Stimulated activated effector memory CD8-positive, alpha-beta T cell treated with anti-CD3 and anti-CD28 coated beads, Interleukin-12 subunit alpha, Interleukin-12 subunit beta, amount 100 ng/mL, for 72 hours (primary cell): Measurements from ENCODE around the gene CENATAC.
A peak's percentile ranks its signal among the peaks of the same experiment; 100 is the strongest.
"Not testable (repeated sequence)": the region's sequence is repeated elsewhere in the genome, so short reads cannot be mapped to it uniquely, and the experiment has no call there.

Experiments used
- ATAC-seq: fragments of 150-1000 bp; cut with Tn5 transposase; 2 replicates; pipeline ENCODE4 v1.10.0; 2021
- DNase-seq, 2 donors: peaks; one replicate each; pipeline ENCODE4 v3.0.0; 2021 to 2022; ENCODE audit warnings: low spot score in 2 of 2
- H3K27ac Mint-ChIP-seq: one replicate; pipeline ENCODE4 v1.8.0; 2022; ENCODE audit warnings: mild to moderate bottlenecking, mixed read lengths
- H3K36me3 Mint-ChIP-seq: one replicate; pipeline ENCODE4 v1.8.0; 2022; ENCODE audit warnings: mild to moderate bottlenecking, mixed read lengths
- H3K4me1 Mint-ChIP-seq: one replicate; pipeline ENCODE4 v1.8.0; 2022; ENCODE audit warnings: mixed read lengths
- H3K4me3 Mint-ChIP-seq: one replicate; pipeline ENCODE4 v1.8.0; 2022; ENCODE audit warnings: mild to moderate bottlenecking, mixed read lengths
- H3K9me3 Mint-ChIP-seq: one replicate; pipeline ENCODE4 v1.8.0; 2022; ENCODE audit warnings: mixed read lengths

The CENATAC gene

DNA sequence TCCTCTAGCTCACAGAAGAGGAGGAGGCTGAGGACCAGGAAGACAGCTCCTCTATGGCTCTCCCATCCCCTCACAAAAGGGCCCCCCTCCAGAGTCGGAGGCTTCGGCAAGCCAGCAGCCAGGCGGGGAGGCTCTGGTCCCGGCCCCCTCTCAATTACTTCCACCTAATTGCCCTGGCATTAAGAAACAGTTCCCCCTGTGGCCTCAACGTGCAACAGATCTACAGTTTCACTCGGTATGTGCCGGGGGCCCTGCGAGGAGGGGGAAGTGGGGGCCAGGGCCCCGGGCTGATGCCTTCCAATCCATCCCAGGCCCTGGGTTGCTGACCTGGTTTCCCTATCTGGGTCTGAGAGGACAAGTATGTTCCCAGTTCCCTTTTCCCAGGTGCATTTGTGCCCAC lies 18.5 kb upstream of the CENATAC start:
- H3K9me3 Mint-ChIP-seq: no peaks in the 10 kb centered on the region
- H3K4me1 Mint-ChIP-seq: no peaks in the 10 kb centered on the region
- ATAC-seq (no peak), DNase-seq (no peak)
- no peak overlapping the region for H3K4me3 Mint-ChIP-seq
- no peak overlapping the region for H3K27ac Mint-ChIP-seq
- H3K36me3 Mint-ChIP-seq: no peaks in the 10 kb centered on the region

DNA sequence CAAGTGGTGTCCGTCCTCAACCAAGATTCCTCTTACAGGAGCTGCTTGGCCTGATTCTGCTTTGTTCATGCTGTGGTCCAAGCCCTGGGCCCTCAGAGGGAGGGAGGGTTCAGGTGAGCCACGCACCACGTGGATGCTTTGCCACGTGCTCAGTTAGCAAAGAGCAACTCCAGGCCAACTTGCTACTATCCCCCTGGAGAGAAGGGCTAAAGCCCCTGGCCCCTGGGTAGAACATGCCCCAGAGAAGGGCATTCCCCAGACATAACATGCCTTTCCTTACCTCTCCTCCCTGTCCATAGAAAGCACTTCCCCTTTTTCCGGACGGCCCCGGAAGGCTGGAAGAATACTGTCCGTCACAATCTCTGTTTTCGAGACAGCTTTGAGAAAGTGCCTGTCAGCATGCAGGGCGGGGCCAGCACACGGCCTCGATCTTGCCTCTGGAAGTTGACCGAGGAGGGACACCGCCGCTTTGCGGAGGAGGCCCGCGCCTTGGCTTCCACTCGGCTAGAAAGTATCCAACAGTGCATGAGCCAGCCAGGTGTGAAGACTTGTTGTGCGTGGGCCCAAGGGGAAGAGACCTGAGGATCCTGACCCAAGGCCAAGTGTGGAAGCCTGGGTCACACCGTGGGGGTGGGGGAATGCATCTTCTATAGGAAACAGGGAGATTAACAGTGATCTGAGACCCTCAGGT lies 17.6 kb upstream of the CENATAC start:
- H3K36me3 Mint-ChIP-seq: no peaks in the 10 kb centered on the region
- no peaks in the 10 kb centered on the region for H3K4me1 Mint-ChIP-seq
- H3K27ac Mint-ChIP-seq: no peak overlapping the region
- ATAC-seq (no peak), DNase-seq (no peak)
- H3K9me3 Mint-ChIP-seq: no peaks in the 10 kb centered on the region
- H3K4me3 Mint-ChIP-seq: no peak overlapping the region

DNA sequence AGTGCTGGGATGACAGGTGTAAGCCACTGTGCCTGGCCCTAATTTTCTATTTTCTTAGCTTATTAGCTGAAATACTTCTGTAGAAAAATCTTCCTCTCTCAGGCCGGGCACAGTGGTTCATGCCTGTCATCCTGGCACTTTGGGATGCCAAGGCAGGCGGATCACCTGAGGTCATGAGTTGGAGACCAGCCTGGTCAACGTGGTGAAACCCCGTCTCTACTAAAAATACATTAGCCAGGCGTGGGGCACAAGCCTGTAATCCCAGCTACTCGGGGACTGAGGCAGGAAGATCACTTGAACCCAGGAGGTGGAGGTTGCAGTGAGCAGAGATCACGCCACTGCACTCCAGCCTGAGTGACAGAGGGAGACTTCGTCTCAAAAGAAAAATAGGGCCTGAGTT lies 13.6 kb upstream of the CENATAC start:
- H3K9me3 Mint-ChIP-seq, DNase-seq, H3K27ac Mint-ChIP-seq, H3K4me1 Mint-ChIP-seq, H3K36me3 Mint-ChIP-seq, ATAC-seq, H3K4me3 Mint-ChIP-seq: not testable (repeated sequence)

DNA sequence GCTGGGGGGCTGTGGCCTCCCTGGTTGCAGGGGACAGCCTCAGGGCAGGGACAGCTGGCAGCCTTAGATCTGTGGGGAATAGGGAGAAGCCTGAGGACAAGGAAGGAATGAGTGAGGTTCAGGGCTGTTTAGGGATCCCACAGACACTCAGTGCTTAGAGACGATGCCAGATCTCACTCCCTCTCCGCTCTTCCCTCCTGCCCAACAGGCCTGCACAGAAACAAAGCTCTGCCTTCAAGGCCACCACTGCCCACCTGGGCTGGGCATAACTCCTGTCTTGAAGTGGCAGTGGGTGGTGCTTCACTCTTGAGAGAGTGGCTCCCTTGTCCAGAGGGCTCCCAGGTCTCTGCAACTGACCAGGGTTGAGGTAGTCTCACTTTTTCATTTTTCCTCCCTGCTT lies 13.1 kb upstream of the CENATAC start:
- H3K36me3 Mint-ChIP-seq: no peaks in the 10 kb centered on the region
- ATAC-seq (no peak), DNase-seq (no peak)
- no peak overlapping the region for H3K27ac Mint-ChIP-seq
- no peaks in the 10 kb centered on the region for H3K9me3 Mint-ChIP-seq
- no peak overlapping the region for H3K4me3 Mint-ChIP-seq
- no peaks in the 10 kb centered on the region for H3K4me1 Mint-ChIP-seq

DNA sequence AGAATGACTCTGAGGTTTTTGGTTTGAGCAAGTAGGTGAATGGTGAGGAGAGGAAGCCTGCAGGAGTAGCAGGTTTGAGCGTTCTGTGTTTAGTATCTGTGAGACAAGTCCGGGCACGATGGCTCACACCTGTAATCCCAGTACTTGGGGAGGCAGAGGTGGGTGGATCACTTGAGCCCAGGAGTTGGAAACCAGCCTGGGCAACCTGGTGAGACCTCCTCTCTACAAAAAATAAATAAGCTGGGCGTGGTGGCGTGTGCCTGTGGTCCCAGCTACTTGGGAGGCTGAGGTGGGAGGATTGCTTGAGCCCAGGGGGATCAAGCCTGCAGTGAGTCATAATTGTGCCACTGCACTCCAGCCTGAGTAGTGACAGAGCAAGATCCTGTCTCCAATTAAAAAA lies 9.7 kb upstream of the CENATAC start:
- ATAC-seq: no peak
- Mint-ChIP-seq H3K9me3 (no peaks in the 10 kb centered on the region), H3K4me1 (no peaks in the 10 kb centered on the region), H3K36me3 (no peaks in the 10 kb centered on the region), H3K27ac (peak overlapping the region; percentile 11), H3K4me3 (no peak overlapping the region)
- no peak for DNase-seq

DNA sequence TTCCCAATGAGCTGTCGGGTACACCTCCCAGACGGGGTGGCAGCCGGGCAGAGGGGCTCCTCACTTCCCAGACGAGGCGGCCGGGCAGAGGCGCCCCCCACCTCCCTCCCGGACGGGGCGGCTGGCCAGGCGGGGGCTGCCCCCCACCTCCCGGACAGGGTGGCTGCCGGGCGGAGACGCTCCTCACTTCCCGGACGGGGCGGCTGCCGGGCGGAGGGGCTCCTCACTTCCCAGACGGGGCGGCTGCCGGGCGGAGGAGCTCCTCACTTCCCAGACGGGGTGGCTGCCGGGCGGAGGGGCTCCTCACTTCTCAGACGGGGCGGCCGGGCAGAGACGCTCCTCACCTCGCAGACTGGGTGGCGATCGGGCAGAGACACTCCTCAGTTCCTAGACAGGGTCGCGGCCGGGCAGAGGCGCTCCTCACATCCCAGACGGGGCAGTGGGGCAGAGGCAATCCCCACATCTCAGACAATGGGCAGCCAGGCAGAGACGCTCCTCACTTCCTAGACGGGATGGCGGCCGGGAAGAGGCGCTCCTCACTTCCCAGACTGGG lies 6.4 kb upstream of the CENATAC start:
- H3K27ac Mint-ChIP-seq, H3K4me1 Mint-ChIP-seq, H3K9me3 Mint-ChIP-seq, H3K36me3 Mint-ChIP-seq, DNase-seq, H3K4me3 Mint-ChIP-seq, ATAC-seq: not testable (repeated sequence)

DNA sequence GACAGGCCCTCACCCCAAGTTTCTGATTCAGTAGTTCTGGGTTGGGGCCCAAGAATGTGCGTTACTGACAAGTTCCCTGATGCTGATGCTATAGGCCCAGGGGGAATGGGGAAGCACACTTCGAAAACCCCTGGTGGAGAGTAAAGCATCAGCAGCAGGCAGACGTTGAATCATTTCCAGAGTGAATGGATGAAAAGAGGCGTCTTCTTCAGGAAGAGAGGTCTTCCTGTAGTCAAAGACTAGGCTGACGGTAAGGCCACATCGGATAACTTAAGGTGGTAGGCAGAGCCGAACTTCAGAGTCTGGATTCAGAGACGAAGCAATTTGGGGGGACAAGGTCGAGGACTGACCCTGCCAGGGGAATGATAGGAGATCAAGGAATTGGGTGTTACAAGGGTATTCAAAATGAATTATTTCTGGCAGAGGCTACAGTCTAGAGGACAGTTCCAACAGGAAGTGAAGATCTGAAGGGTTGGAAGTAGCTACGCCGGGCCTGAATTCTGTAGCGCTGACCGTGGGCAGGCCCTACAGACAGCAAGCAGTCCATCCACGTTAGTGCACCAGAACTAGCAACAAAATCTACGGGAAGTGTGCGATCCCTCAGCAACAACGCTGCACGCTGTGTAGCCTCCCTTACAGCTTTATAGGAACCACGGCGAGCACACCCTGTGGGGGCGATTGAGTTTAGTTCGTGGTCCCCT lies 862 bp upstream of the CENATAC start:
- Mint-ChIP-seq H3K4me1 (peaks cover 42% of the 10 kb centered on the region), H3K4me3 (peak overlapping the region; percentile 85), H3K9me3 (no peaks in the 10 kb centered on the region), H3K36me3 (peaks cover 52% of the 10 kb centered on the region), H3K27ac (peak overlapping the region; percentile 99)
- ATAC-seq: peak; percentile 49
- DNase-seq: peak; percentile 7 to 62

DNA sequence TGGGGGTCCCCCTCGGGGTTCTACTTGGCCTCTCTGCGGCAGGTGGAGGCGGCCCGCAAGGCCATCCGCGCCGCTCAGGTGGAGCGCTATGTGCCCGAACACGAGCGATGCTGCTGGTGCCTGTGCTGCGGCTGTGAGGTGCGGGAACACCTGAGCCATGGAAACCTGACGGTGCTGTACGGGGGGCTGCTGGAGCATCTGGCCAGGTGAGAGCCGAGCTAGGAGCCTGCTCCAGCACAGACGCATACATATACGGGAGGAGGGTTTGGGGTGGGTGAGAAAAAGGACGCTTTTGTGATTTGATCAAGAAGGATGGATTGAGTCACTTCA lies 415 bp downstream of the CENATAC start:
- H3K4me1 Mint-ChIP-seq: peaks cover 42% of the 10 kb centered on the region
- peak overlapping the region; percentile 99 for H3K27ac Mint-ChIP-seq
- ATAC-seq (no peak), DNase-seq (no peak)
- H3K4me3 Mint-ChIP-seq: peak overlapping the region; percentile 85
- no peaks in the 10 kb centered on the region for H3K9me3 Mint-ChIP-seq
- peaks cover 64% of the 10 kb centered on the region for H3K36me3 Mint-ChIP-seq

DNA sequence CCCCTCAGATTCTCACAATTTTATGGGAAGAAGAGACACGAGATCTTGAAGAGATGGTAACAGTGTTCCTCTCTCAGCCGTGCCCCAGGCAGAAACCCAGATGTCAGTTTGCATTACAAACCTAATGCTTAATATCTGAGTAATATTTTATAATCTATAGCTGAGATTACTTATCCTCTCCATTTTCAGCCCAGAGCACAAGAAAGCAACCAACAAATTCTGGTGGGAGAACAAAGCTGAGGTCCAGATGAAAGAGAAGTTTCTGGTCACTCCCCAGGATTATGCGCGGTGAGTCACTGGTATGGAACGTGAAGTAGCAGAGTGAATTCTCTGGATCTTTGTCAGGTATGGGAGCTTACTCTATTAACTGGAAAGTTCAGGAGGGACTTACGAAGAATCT lies 884 bp downstream of the CENATAC start:
- no peak for DNase-seq
- Mint-ChIP-seq H3K4me3 (peak overlapping the region; percentile 85), H3K27ac (peak overlapping the region; percentile 99), H3K9me3 (no peaks in the 10 kb centered on the region), H3K36me3 (peaks cover 69% of the 10 kb centered on the region), H3K4me1 (peaks cover 42% of the 10 kb centered on the region)
- ATAC-seq: no peak

DNA sequence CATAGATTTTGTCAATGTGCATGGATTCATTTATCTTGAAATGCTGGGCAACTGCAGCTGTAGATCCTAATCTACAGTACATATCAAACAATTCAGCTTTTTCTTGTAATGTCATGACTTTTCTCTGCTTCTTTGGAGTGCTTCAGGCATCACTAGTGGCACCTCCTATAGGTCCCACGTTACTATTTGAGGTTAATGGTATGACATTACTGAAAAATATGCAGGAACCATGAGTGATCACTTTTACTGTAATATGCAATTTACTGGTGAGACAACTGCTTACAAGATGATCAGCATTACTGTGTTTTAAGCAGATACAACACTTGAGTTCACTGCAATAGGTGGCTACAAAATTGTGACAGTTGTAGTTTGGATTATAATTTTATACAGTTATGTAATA lies 3.0 kb downstream of the CENATAC start:
- no peak overlapping the region for H3K27ac Mint-ChIP-seq
- no peak overlapping the region for H3K4me3 Mint-ChIP-seq
- no peak for DNase-seq
- peaks cover 40% of the 10 kb centered on the region for H3K4me1 Mint-ChIP-seq
- no peak for ATAC-seq
- no peaks in the 10 kb centered on the region for H3K9me3 Mint-ChIP-seq
- H3K36me3 Mint-ChIP-seq: peaks cover 87% of the 10 kb centered on the region

DNA sequence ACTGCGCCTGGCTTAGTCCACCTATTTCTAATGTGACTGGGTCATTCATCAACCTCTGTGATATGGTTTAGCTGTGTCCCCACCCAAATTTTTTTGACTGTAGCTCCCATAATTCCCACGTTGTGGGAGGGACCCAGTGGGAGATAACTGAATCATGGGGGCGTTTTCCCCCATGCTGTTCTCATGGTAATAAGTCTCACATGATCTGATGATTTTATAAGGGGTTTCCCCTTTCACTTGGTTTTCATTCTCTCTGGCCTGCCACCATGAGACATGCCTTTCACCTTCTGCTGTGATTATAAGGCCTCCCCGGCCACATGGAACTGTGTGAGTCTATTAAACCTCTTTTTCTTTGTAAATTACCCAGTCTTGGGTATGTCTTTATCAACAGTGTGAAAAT lies 8.7 kb downstream of the CENATAC start:
- Mint-ChIP-seq H3K4me3 (no peak overlapping the region), H3K27ac (peak overlapping the region; percentile 51), H3K9me3 (no peaks in the 10 kb centered on the region), H3K4me1 (no peaks in the 10 kb centered on the region), H3K36me3 (peaks cover 97% of the 10 kb centered on the region)
- DNase-seq (no peak), ATAC-seq (no peak)

DNA sequence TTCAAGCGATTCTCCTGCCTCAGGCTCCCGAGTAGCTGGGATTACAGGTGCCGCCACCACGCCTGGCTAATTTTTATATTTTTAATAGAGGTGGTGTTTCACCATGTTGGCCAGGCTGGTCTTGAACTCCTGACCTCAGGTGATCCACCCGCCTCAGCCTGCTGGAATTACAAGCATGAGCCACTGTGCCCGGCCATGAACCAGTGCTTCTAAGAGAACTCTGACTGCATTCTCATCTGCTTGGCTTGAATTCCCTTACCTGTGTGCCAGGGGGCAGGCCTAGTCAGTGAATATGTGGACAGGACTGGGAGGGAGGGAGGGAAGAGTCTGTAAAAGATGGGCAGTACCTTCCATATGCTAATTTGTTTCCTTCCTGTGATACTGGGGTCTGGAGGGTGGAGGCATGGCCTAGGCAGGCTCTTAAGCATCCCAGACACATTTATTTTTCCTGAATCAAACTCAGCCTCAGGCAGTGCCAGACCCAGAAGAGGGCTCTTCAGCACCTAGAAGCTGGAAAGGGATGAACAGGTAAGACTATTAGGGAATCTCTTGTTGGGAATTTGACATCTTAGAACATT lies 13.6 kb downstream of the CENATAC start:
- peak overlapping the region; percentile 5 for H3K27ac Mint-ChIP-seq
- H3K4me3 Mint-ChIP-seq: no peak overlapping the region
- H3K9me3 Mint-ChIP-seq: no peaks in the 10 kb centered on the region
- peaks cover 97% of the 10 kb centered on the region for H3K36me3 Mint-ChIP-seq
- DNase-seq (no peak), ATAC-seq (no peak)
- H3K4me1 Mint-ChIP-seq: peaks cover 12% of the 10 kb centered on the region

DNA sequence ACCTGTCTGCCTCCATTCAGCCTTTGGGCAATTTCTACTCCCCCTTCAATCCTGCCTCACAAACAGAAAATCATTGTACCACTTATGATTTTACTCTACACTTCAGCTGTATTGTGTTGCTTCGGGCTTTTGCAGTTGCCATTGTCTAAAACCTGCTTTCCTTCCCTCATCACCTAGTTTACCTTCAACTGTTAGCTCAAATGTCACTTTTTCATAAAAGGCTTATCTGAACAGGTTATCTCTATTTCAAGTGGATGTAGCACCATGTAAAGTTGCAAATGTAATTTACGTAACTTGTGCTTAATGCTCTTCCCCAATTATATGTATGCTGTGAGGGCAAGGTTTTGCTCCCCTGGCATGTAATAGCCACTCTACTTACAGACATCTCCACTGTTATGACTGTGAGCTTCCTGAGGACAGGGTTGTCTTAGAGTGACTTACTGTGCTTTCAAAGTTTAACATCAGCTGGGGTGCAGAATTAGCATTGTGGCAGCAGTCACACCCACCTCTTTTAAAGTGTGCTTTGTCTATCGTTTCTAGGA lies 14.8 kb downstream of the CENATAC start:
- H3K4me1 Mint-ChIP-seq: peaks cover 12% of the 10 kb centered on the region
- H3K9me3 Mint-ChIP-seq: no peaks in the 10 kb centered on the region
- H3K36me3 Mint-ChIP-seq: peaks cover 97% of the 10 kb centered on the region
- DNase-seq (no peak), ATAC-seq (peak; percentile 45)
- no peak overlapping the region for H3K4me3 Mint-ChIP-seq
- peak overlapping the region; percentile 5 for H3K27ac Mint-ChIP-seq

DNA sequence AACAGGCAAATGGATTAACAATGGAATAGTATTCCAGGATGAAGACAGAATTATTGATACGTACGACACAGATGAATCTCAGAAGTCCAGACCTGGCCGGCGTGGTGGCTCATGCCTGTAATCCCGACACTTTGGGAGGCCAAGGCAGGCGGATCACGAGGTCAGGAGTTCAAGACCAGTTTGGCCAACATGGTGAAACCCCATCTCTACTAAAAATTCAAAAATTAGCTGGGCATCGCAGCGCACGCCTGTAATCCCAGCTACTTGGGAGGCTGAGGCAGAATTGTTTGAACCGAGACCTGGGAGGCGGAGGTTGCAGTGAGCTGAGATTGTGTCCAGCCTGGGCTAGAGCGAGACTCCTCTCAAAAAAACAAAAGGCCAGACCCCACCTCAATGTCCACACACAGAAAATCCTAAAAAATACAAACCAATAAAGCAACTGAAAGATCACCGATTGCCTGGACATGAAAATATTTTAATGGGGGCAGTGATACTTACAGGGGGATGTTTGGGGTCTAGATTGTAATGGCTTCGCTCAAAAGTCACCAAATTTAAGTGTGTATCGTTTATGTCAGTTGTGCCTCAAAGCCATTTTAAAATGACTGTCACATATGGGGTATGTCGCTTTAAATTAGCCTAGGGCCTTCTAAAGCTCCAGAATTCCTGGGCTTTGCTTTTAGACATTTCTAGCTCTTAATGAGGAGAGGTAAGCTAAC lies 16.4 kb downstream of the CENATAC start:
- Mint-ChIP-seq H3K4me3 (no peak overlapping the region), H3K27ac (peak overlapping the region; percentile 99), H3K36me3 (peaks cover 98% of the 10 kb centered on the region), H3K4me1 (peaks cover 12% of the 10 kb centered on the region), H3K9me3 (no peaks in the 10 kb centered on the region)
- ATAC-seq (no peak), DNase-seq (no peak)

DNA sequence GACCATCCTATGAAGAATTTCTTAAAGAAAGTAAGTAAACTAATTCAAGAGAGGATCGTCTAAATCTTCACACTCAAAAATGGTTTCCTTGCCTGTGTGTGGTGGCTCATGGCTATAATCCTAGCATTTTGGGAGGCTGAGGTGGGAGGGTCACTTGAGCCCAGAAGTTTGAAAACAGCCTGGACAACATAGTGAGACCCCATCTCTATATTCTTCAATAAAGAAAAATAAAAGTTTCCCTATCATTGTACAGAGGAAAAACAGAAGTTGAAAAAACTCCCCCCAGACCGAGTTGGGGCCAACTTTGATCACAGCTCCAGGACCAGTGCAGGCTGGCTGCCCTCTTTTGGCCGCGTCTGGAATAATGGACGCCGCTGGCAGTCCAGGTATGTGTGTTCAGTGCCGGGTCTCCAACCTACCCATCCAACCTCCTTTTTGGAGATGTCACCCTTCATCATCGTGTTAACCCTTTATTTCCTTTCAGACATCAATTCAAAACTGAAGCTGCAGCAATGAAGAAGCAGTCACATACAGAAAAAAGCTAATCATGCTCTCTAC lies 17.2 kb downstream of the CENATAC start:
- H3K4me3 Mint-ChIP-seq: peak overlapping the region; percentile 98
- DNase-seq (no peak), ATAC-seq (no peak)
- H3K27ac Mint-ChIP-seq: peak overlapping the region; percentile 99
- peaks cover 98% of the 10 kb centered on the region for H3K36me3 Mint-ChIP-seq
- no peaks in the 10 kb centered on the region for H3K9me3 Mint-ChIP-seq
- H3K4me1 Mint-ChIP-seq: peaks cover 18% of the 10 kb centered on the region
